DND-41 (cell line): ENCODE measurements around the gene TARS1.

Source experiments
- CTCF ChIP-seq: IDR thresholded peaks from 2 replicates; pipeline ENCODE4 v1.5.1; 2012; ENCODE audit warnings: borderline replicate concordance, low read length, moderate library complexity, mild to moderate bottlenecking; ENCODE audit not compliant: poor library complexity, severe bottlenecking; ENCODE audit errors: extremely low read depth
- EZH2 ChIP-seq: IDR thresholded peaks from 3 replicates; pipeline ENCODE4 v1.6.1; 2012; ENCODE audit warnings: borderline replicate concordance, low read depth, mild to moderate bottlenecking, moderate library complexity, low read length, inconsistent platforms; ENCODE audit not compliant: severe bottlenecking

- TF ChIP-seq CTCF (no peak), EZH2 (no peak)
Measured at GRCh38 chr5:33468775-33469435, 28.1 kb downstream of the TARS1 start.
